ENCODE measurements around the gene KY. TPM values are rescaled to one million over a fixed set of nuclear protein-coding genes. Genes with fewer than 3 reads are reported as not detected.

The KY gene
- total RNA-seq, 1 experiment from 2014 or later: not detected

GRCh38 chr3:134603956-134604355 is 46.9 kb downstream of the KY start:
- in situ Hi-C loops (cut with HindIII; ENCODE audit: low pct_unique_long_range_greater_than_20kb, low sequenced_read_pairs): no loop called here
- Histone ChIP-seq H3K36me3 (ENCODE audit: control insufficient read depth, insufficient read depth, low read length) (no peaks in the 10 kb centered on the region), H3K9me3 (ENCODE audit: control insufficient read depth, insufficient read depth, low read depth, low read length) (no peaks in the 10 kb centered on the region), H3K4me1 (ENCODE audit: control insufficient read depth, insufficient read depth, low read length) (peaks cover 5% of the 10 kb centered on the region; the same call in 1 of the 2 replicates), H3K27me3 (ENCODE audit: control insufficient read depth, insufficient read depth, low read length) (peaks cover 15% of the 10 kb centered on the region), H3K27ac (ENCODE audit: low read length) (no peak overlapping the region), H3K4me3 (ENCODE audit: low read depth in 2 of 2, low read length in 2 of 2) (no peak overlapping the region)
- intact Hi-C loops (cut with micrococcal nuclease; ENCODE audit: unreplicated experiment): loop anchor here (5.0 to 10.0 kb wide), 3 partner anchors 148 to 1293 kb away; no protein-coding TSS in a partner anchor
- ChIA-PET CTCF (no interaction called here), POLR2A (no interaction called here)
- no peak for ATAC-seq
- BruUV-seq (replicated peaks): no TSS peak
- TF ChIP-seq CTCF (IDR thresholded peaks at IDR 0.05) (no peak), SIN3A (IDR thresholded peaks at IDR 0.05; ENCODE audit: borderline replicate concordance, insufficient read depth, low read depth, low read length) (no peak), POLR2AphosphoS5 (IDR thresholded peaks at IDR 0.05; ENCODE audit: low read depth, low read length) (no peak), TCF7L2 (IDR thresholded peaks at IDR 0.05; ENCODE audit: low read depth, low read length) (no peak)
- TF ChIP-seq, protein P1, sequence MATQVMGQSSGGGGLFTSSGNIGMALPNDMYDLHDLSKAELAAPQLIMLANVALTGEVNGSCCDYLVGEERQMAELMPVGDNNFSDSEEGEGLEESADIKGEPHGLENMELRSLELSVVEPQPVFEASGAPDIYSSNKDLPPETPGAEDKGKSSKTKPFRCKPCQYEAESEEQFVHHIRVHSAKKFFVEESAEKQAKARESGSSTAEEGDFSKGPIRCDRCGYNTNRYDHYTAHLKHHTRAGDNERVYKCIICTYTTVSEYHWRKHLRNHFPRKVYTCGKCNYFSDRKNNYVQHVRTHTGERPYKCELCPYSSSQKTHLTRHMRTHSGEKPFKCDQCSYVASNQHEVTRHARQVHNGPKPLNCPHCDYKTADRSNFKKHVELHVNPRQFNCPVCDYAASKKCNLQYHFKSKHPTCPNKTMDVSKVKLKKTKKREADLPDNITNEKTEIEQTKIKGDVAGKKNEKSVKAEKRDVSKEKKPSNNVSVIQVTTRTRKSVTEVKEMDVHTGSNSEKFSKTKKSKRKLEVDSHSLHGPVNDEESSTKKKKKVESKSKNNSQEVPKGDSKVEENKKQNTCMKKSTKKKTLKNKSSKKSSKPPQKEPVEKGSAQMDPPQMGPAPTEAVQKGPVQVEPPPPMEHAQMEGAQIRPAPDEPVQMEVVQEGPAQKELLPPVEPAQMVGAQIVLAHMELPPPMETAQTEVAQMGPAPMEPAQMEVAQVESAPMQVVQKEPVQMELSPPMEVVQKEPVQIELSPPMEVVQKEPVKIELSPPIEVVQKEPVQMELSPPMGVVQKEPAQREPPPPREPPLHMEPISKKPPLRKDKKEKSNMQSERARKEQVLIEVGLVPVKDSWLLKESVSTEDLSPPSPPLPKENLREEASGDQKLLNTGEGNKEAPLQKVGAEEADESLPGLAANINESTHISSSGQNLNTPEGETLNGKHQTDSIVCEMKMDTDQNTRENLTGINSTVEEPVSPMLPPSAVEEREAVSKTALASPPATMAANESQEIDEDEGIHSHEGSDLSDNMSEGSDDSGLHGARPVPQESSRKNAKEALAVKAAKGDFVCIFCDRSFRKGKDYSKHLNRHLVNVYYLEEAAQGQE (IDR thresholded peaks at IDR 0.05; ENCODE audit: insufficient read depth in 1 of 2, low read depth in 2 of 2, low read length in 1 of 2): no peak
- no peak for DNase-seq (ENCODE audit: low read depth, low spot score)

DNA sequence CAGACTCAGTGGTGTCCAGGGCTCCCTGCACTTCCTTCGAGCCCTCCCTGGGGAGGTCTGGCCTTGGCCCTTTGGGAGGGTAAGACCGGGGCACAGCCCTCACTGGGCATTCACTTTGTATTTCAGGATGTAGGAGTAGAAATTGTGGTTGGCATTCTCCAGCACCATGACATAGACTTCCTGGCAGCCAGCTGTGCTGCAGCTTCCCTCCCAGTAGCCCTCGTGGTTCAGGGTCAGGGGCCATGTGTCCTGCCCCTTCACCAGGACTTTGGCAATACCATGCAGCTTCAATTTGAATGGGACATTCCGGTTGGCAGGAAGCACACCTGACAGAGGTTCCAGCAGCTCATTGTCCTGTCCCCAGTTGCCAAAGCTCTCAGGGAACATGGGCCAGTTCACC is 47.3 kb downstream of the KY start:
- in situ Hi-C loops (cut with HindIII; ENCODE audit: low pct_unique_long_range_greater_than_20kb, low sequenced_read_pairs): no loop called here
- DNase-seq (ENCODE audit: low read depth, low spot score): no peak
- BruUV-seq (replicated peaks): no TSS peak

More for the DNA sequence above, 47.3 kb downstream of the KY start:
- H3K27ac ChIP-seq (ENCODE audit: low read length): no peak overlapping the region
- H3K9me3 ChIP-seq (ENCODE audit: control insufficient read depth, insufficient read depth, low read depth, low read length): no peaks in the 10 kb centered on the region
- H3K4me3 ChIP-seq (ENCODE audit: low read depth in 2 of 2, low read length in 2 of 2): no peak overlapping the region
- CTCF ChIA-PET: interaction anchor here (1.0 kb wide), 1 partner anchor 37 kb away, joined by 3 read pairs; no protein-coding TSS in a partner anchor
- H3K36me3 ChIP-seq (ENCODE audit: control insufficient read depth, insufficient read depth, low read length): no peaks in the 10 kb centered on the region
- TF ChIP-seq TCF7L2 (IDR thresholded peaks at IDR 0.05; ENCODE audit: low read depth, low read length) (no peak), POLR2AphosphoS5 (IDR thresholded peaks at IDR 0.05; ENCODE audit: low read depth, low read length) (no peak), SIN3A (IDR thresholded peaks at IDR 0.05; ENCODE audit: borderline replicate concordance, insufficient read depth, low read depth, low read length) (no peak), CTCF (IDR thresholded peaks at IDR 0.05) (no peak)
- TF ChIP-seq, protein P1 (IDR thresholded peaks at IDR 0.05; ENCODE audit: insufficient read depth in 1 of 2, low read depth in 2 of 2, low read length in 1 of 2): no peak
- intact Hi-C loops (cut with micrococcal nuclease; ENCODE audit: unreplicated experiment): loop anchor here (5.0 to 10.0 kb wide), 3 partner anchors 149 to 1294 kb away; no protein-coding TSS in a partner anchor
- POLR2A ChIA-PET: no interaction called here
- peaks cover 15% of the 10 kb centered on the region for H3K27me3 ChIP-seq (ENCODE audit: control insufficient read depth, insufficient read depth, low read length)
- peaks cover 5% of the 10 kb centered on the region; the same call in 1 of the 2 replicates for H3K4me1 ChIP-seq (ENCODE audit: control insufficient read depth, insufficient read depth, low read length)
- no peak for ATAC-seq

Measured in Panc1 (cell line).